Measurements from ENCODE around the gene CA11.

GRCh38 chr19:48609571-48610108 is 36.3 kb downstream of the CA11 start:
- TF ChIP-seq POLR2AphosphoS5 (IDR thresholded peaks at IDR 0.05) (no peak), CTCF (IDR thresholded peaks at IDR 0.05) (no peak), POLR2A (IDR thresholded peaks at IDR 0.05; ENCODE audit: low read depth) (no peak), EP300 (IDR thresholded peaks at IDR 0.05) (no peak)

Data from esophagus muscularis mucosa (tissue), 4 donors.